Lower lobe of right lung (tissue), 2 donors: ENCODE results near the gene BABAM2. TPM values are rescaled to one million over a fixed set of nuclear protein-coding genes. Genes with fewer than 3 reads are reported as not detected.
A peak's percentile ranks its signal among the peaks of the same experiment; 100 is the strongest.

Source experiments
- ATAC-seq, 2 donors: fragments of 200-7000 bp; cut with Tn5 transposase; one replicate each; pipeline ENCODE4 v1.9.1; 2020 to 2022; ENCODE audit warnings: mild to moderate bottlenecking in 2 of 2, moderate library complexity in 2 of 2
- DNase-seq: peaks from one replicate; pipeline ENCODE4 v3.0.0-alpha.2; 2020
- H3K27ac ChIP-seq: fragments of 200-600 bp; one replicate; pipeline ENCODE4 v1.8.0; 2022
- H3K27me3 ChIP-seq: fragments of 200-600 bp; one replicate; pipeline ENCODE4 v1.8.0; 2022; ENCODE audit warnings: low read depth
- H3K36me3 ChIP-seq: fragments of 200-600 bp; one replicate; pipeline ENCODE4 v1.8.0; 2022; ENCODE audit warnings: mild to moderate bottlenecking
- H3K4me1 ChIP-seq: fragments of 200-600 bp; one replicate; pipeline ENCODE4 v1.8.0; 2022
- H3K4me3 ChIP-seq: fragments of 200-600 bp; one replicate; pipeline ENCODE4 v1.8.0; 2022; ENCODE audit warnings: mild to moderate bottlenecking
- H3K9me3 ChIP-seq: fragments of 200-600 bp; one replicate; pipeline ENCODE4 v1.8.0; 2022
- intact Hi-C: fragments of 100-400 bp; cut with DNase I; formaldehyde crosslinking; loops from one replicate; pipeline ENCODE4 v1.11.0; 2022
- total RNA-seq: library from RNA; stranded (reverse); fragmentation: NEBNext Ultra II Directional; extraction: Animal tissue kit (Norgen Biotek cat#: 25700); gene quantifications from one replicate; pipeline ENCODE4 v1.2.1, GENCODE V29; 2021
- TF ChIP-seq, protein P1 (sequence below): fragments of 200-600 bp; IDR thresholded peaks from one replicate; pipeline ENCODE4 v1.8.0; 2022; ENCODE audit warnings: antibody characterized with exemption, mild to moderate bottlenecking
- donor health status: DM: no; HTN: yes; CAD: no; lungs with severe emphysema.

The BABAM2 gene
- total RNA-seq, 1 donor from 2014 or later = 39.5 TPM

DNA sequence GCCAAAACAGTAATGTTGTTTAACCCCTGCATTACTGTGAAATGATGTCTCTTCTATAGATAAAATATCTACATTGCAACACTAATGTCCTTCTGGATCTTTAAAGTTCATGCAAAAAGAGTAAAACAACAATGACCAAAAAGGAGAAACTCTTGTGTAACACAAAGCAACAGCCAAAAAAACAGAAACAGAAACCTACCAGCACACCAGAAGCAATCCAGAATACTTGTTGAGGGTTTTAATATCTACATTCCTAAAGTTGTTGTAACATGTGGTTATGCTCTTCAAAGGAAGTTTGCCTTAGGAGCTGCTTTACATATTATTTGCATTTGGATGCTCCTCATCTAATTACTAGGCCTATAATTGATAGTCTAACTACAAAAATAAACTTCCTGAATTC lies 157.2 kb downstream of the BABAM2 start:
- peaks cover 25% of the 10 kb centered on the region for H3K4me1 ChIP-seq
- no peak overlapping the region for H3K4me3 ChIP-seq
- intact Hi-C loops = no loop called here
- TF ChIP-seq, protein P1, sequence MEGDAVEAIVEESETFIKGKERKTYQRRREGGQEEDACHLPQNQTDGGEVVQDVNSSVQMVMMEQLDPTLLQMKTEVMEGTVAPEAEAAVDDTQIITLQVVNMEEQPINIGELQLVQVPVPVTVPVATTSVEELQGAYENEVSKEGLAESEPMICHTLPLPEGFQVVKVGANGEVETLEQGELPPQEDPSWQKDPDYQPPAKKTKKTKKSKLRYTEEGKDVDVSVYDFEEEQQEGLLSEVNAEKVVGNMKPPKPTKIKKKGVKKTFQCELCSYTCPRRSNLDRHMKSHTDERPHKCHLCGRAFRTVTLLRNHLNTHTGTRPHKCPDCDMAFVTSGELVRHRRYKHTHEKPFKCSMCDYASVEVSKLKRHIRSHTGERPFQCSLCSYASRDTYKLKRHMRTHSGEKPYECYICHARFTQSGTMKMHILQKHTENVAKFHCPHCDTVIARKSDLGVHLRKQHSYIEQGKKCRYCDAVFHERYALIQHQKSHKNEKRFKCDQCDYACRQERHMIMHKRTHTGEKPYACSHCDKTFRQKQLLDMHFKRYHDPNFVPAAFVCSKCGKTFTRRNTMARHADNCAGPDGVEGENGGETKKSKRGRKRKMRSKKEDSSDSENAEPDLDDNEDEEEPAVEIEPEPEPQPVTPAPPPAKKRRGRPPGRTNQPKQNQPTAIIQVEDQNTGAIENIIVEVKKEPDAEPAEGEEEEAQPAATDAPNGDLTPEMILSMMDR = no peak
- H3K36me3 ChIP-seq = no peaks in the 10 kb centered on the region
- no peak overlapping the region for H3K27ac ChIP-seq
- ATAC-seq (peak in 1 of 2 donors; percentile 48), DNase-seq (no peak)
- no peaks in the 10 kb centered on the region for H3K27me3 ChIP-seq
- H3K9me3 ChIP-seq = no peaks in the 10 kb centered on the region

GRCh38 chr2:28048341-28048740 lies 157.8 kb downstream of the BABAM2 start:
- Histone ChIP-seq H3K4me1 (peaks cover 25% of the 10 kb centered on the region), H3K9me3 (no peaks in the 10 kb centered on the region), H3K27me3 (no peaks in the 10 kb centered on the region), H3K27ac (no peak overlapping the region), H3K4me3 (no peak overlapping the region), H3K36me3 (no peaks in the 10 kb centered on the region)
- DNase-seq (no peak), ATAC-seq (no peak)
- TF ChIP-seq, protein P1 = no peak
- intact Hi-C loops = no loop called here

DNA sequence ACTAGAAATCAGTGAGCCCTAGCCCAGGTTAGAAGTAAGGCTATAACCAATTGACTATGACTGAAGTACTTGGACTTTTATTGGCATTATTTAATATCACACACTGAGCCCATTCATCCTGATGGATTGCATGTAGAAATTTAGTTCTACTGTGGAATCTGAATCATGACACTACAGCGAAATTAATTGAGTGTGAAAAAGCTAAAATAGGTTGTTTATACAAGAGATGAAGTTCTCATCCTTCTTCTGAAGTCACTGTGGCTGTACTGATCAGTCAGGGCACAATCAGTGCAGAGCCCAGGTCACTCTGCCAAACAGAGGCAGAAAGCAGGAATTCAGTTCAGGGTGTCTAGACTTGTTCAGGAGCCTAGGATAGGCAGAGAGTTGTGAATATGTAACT lies 158.9 kb downstream of the BABAM2 start:
- no peaks in the 10 kb centered on the region for H3K27me3 ChIP-seq
- DNase-seq (no peak), ATAC-seq (no peak)
- intact Hi-C loops = no loop called here
- H3K4me3 ChIP-seq = no peak overlapping the region
- TF ChIP-seq, protein P1 = no peak
- peaks cover 25% of the 10 kb centered on the region for H3K4me1 ChIP-seq
- H3K27ac ChIP-seq = no peak overlapping the region
- no peaks in the 10 kb centered on the region for H3K9me3 ChIP-seq
- H3K36me3 ChIP-seq = no peaks in the 10 kb centered on the region

- intact Hi-C loops = no loop called here
Measured at GRCh38 chr2:28049899-28050298, 159.4 kb downstream of the BABAM2 start.

GRCh38 chr2:28052691-28053090 lies 162.2 kb downstream of the BABAM2 start:
- Histone ChIP-seq H3K4me1 (peaks cover 13% of the 10 kb centered on the region), H3K9me3 (no peaks in the 10 kb centered on the region), H3K36me3 (no peaks in the 10 kb centered on the region), H3K4me3 (no peak overlapping the region), H3K27ac (no peak overlapping the region), H3K27me3 (no peaks in the 10 kb centered on the region)
- no peak for DNase-seq
- TF ChIP-seq, protein P1 = no peak
- intact Hi-C loops = no loop called here
- no peak for ATAC-seq

More at GRCh38 chr2:28049899-28050298, 159.4 kb downstream of the BABAM2 start:
- no peak overlapping the region for H3K27ac ChIP-seq
- H3K36me3 ChIP-seq = no peaks in the 10 kb centered on the region
- no peaks in the 10 kb centered on the region for H3K9me3 ChIP-seq
- H3K4me1 ChIP-seq = peaks cover 25% of the 10 kb centered on the region
- TF ChIP-seq, protein P1 = no peak
- H3K27me3 ChIP-seq = no peaks in the 10 kb centered on the region
- no peak for DNase-seq
- no peak overlapping the region for H3K4me3 ChIP-seq
- no peak for ATAC-seq

DNA sequence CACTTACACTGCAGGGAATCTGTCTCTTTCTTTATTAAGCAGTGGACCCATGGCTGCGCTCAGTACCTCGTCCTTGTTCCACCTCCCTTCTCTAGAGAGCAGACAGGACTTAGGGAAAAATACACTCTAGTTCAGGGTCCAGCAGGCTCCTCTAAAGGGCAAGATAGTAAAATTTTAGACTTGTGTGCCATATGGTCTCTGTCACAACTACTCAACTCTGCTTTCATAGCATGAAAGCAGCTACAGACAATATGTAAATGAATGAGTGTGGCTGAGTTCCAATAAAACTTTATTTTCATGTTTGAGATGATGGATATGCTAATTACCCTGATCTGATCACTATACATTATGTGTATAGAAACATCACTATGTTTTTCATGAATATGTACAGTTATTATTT lies 163.1 kb downstream of the BABAM2 start:
- DNase-seq (no peak), ATAC-seq (no peak)
- Histone ChIP-seq H3K4me3 (no peak overlapping the region), H3K27me3 (no peaks in the 10 kb centered on the region), H3K9me3 (no peaks in the 10 kb centered on the region), H3K27ac (no peak overlapping the region), H3K4me1 (peaks cover 6% of the 10 kb centered on the region), H3K36me3 (no peaks in the 10 kb centered on the region)
- intact Hi-C loops = no loop called here
- TF ChIP-seq, protein P1 = no peak
